Endothelial cell (in vitro differentiated cells): Measurements from ENCODE around the gene SCGB3A1. TPM values are rescaled to one million over a fixed set of nuclear protein-coding genes. Genes with fewer than 3 reads are reported as not detected.
A peak's percentile ranks its signal among the peaks of the same experiment; 100 is the strongest.

Source experiments
- DNase-seq: peaks from one replicate; pipeline ENCODE4 v3.0.0; 2021; ENCODE audit warnings: low spot score
- H3K27ac Mint-ChIP-seq: one replicate; pipeline ENCODE4 v1.8.0; 2021; ENCODE audit warnings: mixed read lengths, inconsistent platforms; ENCODE audit not compliant: unreplicated experiment
- H3K27me3 Mint-ChIP-seq: one replicate; pipeline ENCODE4 v1.8.0; 2021; ENCODE audit warnings: mild to moderate bottlenecking, moderate library complexity, mixed read lengths, inconsistent platforms; ENCODE audit not compliant: unreplicated experiment
- H3K36me3 Mint-ChIP-seq: one replicate; pipeline ENCODE4 v1.8.0; 2021; ENCODE audit warnings: mild to moderate bottlenecking, low read depth, mixed read lengths, inconsistent platforms; ENCODE audit not compliant: unreplicated experiment
- H3K4me1 Mint-ChIP-seq: one replicate; pipeline ENCODE4 v1.8.0; 2021; ENCODE audit warnings: mild to moderate bottlenecking, mixed read lengths, inconsistent platforms; ENCODE audit not compliant: unreplicated experiment
- H3K4me3 Mint-ChIP-seq: one replicate; pipeline ENCODE4 v1.8.0; 2021; ENCODE audit warnings: mild to moderate bottlenecking, mixed read lengths, inconsistent platforms; ENCODE audit not compliant: unreplicated experiment
- H3K9me3 Mint-ChIP-seq: one replicate; pipeline ENCODE4 v1.8.0; 2021; ENCODE audit warnings: mixed read lengths, inconsistent platforms; ENCODE audit not compliant: unreplicated experiment
- CTCF ChIP-seq: fragments of 200-600 bp; sonication (generic); IDR thresholded peaks from one replicate; pipeline ENCODE4 v1.5.0; 2021; ENCODE audit warnings: antibody characterized with exemption; ENCODE audit not compliant: unreplicated experiment
- total RNA-seq: library from RNA; stranded (reverse); fragmentation: NEBNext Ultra II Directional; extraction: Animal tissue kit (Norgen Biotek cat#: 25700); gene quantifications from one replicate; pipeline ENCODE4 v1.2.1, GENCODE V29; 2021; ENCODE audit not compliant: unreplicated experiment

The SCGB3A1 gene
- total RNA-seq, 1 donor from 2014 or later: 5.4 TPM

- H3K4me1 Mint-ChIP-seq: peaks cover 18% of the 10 kb centered on the region
- H3K9me3 Mint-ChIP-seq: no peaks in the 10 kb centered on the region
- no peak overlapping the region for H3K4me3 Mint-ChIP-seq
- peaks cover 49% of the 10 kb centered on the region for H3K36me3 Mint-ChIP-seq
- TF ChIP-seq CTCF: no peak
- no peak overlapping the region for H3K27ac Mint-ChIP-seq
- no peak for DNase-seq
- peaks cover 23% of the 10 kb centered on the region for H3K27me3 Mint-ChIP-seq
These were observed 20.0 kb upstream of the SCGB3A1 start for GRCh38 chr5:180611140-180611850.

GRCh38 chr5:180609817-180610550 is 18.7 kb upstream of the SCGB3A1 start:
- H3K27me3 Mint-ChIP-seq: peaks cover 27% of the 10 kb centered on the region
- H3K4me1 Mint-ChIP-seq: peaks cover 18% of the 10 kb centered on the region
- H3K27ac Mint-ChIP-seq: peak overlapping the region; percentile 13
- H3K36me3 Mint-ChIP-seq: peaks cover 48% of the 10 kb centered on the region
- TF ChIP-seq CTCF: no peak
- no peak for DNase-seq
- H3K4me3 Mint-ChIP-seq: peak overlapping the region; percentile 51
- H3K9me3 Mint-ChIP-seq: no peaks in the 10 kb centered on the region

- Mint-ChIP-seq H3K27ac (peak overlapping the region; percentile 13), H3K4me3 (peak overlapping the region; percentile 51), H3K4me1 (peaks cover 13% of the 10 kb centered on the region), H3K9me3 (no peaks in the 10 kb centered on the region), H3K27me3 (peaks cover 25% of the 10 kb centered on the region), H3K36me3 (peaks cover 46% of the 10 kb centered on the region)
- no peak for DNase-seq
- TF ChIP-seq CTCF: no peak
These were observed 18.1 kb upstream of the SCGB3A1 start for GRCh38 chr5:180609386-180609785.

DNA sequence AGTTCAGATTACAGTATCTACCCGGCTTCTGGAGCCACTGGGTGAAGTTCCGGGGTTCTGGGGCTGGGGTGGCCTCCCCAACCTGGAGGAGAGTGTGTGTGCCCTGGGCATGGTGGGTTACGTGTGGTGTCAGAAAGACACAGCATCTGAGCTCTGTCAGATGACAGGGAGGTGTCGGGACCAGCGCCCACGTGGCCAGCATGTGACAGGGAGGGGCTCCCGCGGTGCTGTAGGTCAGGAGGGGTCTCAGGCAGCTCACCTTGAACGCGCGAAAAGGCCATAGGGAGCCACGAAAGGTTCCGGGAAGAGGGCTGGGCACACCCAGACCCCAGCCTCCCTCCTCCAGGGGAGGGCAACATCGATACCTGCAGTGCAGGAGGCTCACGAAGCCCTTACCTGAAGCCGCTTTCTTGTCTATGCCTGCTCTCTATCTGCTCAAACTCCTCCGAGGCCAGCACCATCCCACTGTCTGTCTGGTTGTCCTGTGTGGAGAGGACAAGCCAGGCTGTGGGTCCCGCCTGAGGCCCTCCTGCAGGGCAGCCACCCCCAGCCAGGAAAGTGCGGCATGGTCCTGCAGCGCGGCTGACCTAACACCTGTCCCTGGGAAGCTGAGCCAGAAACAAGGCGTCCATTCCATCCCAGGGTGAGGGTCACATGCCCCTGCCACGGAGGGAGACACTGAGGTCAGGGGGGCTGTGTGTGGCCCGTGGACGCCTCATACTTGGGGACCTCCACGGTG is 17.4 kb upstream of the SCGB3A1 start:
- Mint-ChIP-seq H3K9me3 (no peaks in the 10 kb centered on the region), H3K4me1 (peaks cover 8% of the 10 kb centered on the region), H3K36me3 (peaks cover 45% of the 10 kb centered on the region), H3K27ac (peak overlapping the region; percentile 20), H3K4me3 (no peak overlapping the region), H3K27me3 (peaks cover 23% of the 10 kb centered on the region)
- no peak for TF ChIP-seq CTCF
- DNase-seq: no peak
